Mucosa of stomach (tissue), 1 donor: ENCODE results near the gene SHROOM4.
A peak's percentile ranks its signal among the peaks of the same experiment; 100 is the strongest.

Experiments
- H3K27me3 ChIP-seq: one replicate; pipeline ENCODE4 v1.7.0; 2013; ENCODE audit warnings: mild to moderate bottlenecking, low read length; ENCODE audit not compliant: control insufficient read depth, insufficient read depth
- H3K36me3 ChIP-seq: one replicate; pipeline ENCODE4 v1.7.0; 2013; ENCODE audit warnings: low read length; ENCODE audit not compliant: control insufficient read depth, insufficient read depth
- H3K4me1 ChIP-seq: one replicate; pipeline ENCODE4 v1.7.0; 2013; ENCODE audit warnings: mild to moderate bottlenecking, low read length; ENCODE audit not compliant: control insufficient read depth, insufficient read depth
- H3K4me3 ChIP-seq: one replicate; pipeline ENCODE4 v1.7.0; 2013; ENCODE audit warnings: low read length
- H3K9ac ChIP-seq: one replicate; pipeline ENCODE4 v1.7.0; 2013; ENCODE audit warnings: mild to moderate bottlenecking, low read length, moderate library complexity
- H3K9me3 ChIP-seq: one replicate; pipeline ENCODE4 v1.7.0; 2013; ENCODE audit warnings: mild to moderate bottlenecking, low read length, moderate library complexity; ENCODE audit not compliant: control insufficient read depth
- donor health status: Pancreatic carcinoma.

SHROOM4 gene

GRCh38 chrX:50818986-50819385 lies 5.0 kb upstream of the SHROOM4 start:
- Histone ChIP-seq H3K27me3 (no peaks in the 10 kb centered on the region), H3K9me3 (no peaks in the 10 kb centered on the region), H3K4me1 (no peaks in the 10 kb centered on the region), H3K36me3 (no peaks in the 10 kb centered on the region), H3K9ac (no peak overlapping the region), H3K4me3 (no peak overlapping the region)

GRCh38 chrX:50815120-50815519 lies 1.1 kb upstream of the SHROOM4 start:
- Histone ChIP-seq H3K4me3 (no peak overlapping the region), H3K36me3 (no peaks in the 10 kb centered on the region), H3K9me3 (no peaks in the 10 kb centered on the region), H3K4me1 (no peaks in the 10 kb centered on the region), H3K27me3 (no peaks in the 10 kb centered on the region), H3K9ac (no peak overlapping the region)

- no peaks in the 10 kb centered on the region for H3K27me3 ChIP-seq
- H3K4me3 ChIP-seq: no peak overlapping the region
- no peaks in the 10 kb centered on the region for H3K4me1 ChIP-seq
- no peaks in the 10 kb centered on the region for H3K36me3 ChIP-seq
- H3K9ac ChIP-seq: peak overlapping the region; percentile 53
- no peaks in the 10 kb centered on the region for H3K9me3 ChIP-seq
These were observed 707 bp upstream of the SHROOM4 start for GRCh38 chrX:50814701-50815100.

- H3K9me3 ChIP-seq: no peaks in the 10 kb centered on the region
- H3K9ac ChIP-seq: peak overlapping the region; percentile 53
- no peaks in the 10 kb centered on the region for H3K36me3 ChIP-seq
- H3K27me3 ChIP-seq: no peaks in the 10 kb centered on the region
- H3K4me1 ChIP-seq: no peaks in the 10 kb centered on the region
- H3K4me3 ChIP-seq: peak overlapping the region; percentile 31
These were observed 775 bp downstream of the SHROOM4 start for GRCh38 chrX:50812995-50813842.

GRCh38 chrX:50805276-50805675 lies 8.7 kb downstream of the SHROOM4 start:
- H3K4me1 ChIP-seq: no peaks in the 10 kb centered on the region
- H3K36me3 ChIP-seq: no peaks in the 10 kb centered on the region
- H3K4me3 ChIP-seq: no peak overlapping the region
- no peak overlapping the region for H3K9ac ChIP-seq
- no peaks in the 10 kb centered on the region for H3K27me3 ChIP-seq
- no peaks in the 10 kb centered on the region for H3K9me3 ChIP-seq

- H3K4me1 ChIP-seq: no peaks in the 10 kb centered on the region
These were observed 12.9 kb downstream of the SHROOM4 start for GRCh38 chrX:50801135-50801534.

GRCh38 chrX:50799531-50799961 lies 14.4 kb downstream of the SHROOM4 start:
- H3K4me3 ChIP-seq: no peak overlapping the region
- H3K4me1 ChIP-seq: no peaks in the 10 kb centered on the region
- H3K9me3 ChIP-seq: no peaks in the 10 kb centered on the region
- no peaks in the 10 kb centered on the region for H3K27me3 ChIP-seq
- H3K36me3 ChIP-seq: no peaks in the 10 kb centered on the region
- no peak overlapping the region for H3K9ac ChIP-seq

More at GRCh38 chrX:50801135-50801534, 12.9 kb downstream of the SHROOM4 start:
- no peak overlapping the region for H3K9ac ChIP-seq
- no peak overlapping the region for H3K4me3 ChIP-seq
- no peaks in the 10 kb centered on the region for H3K36me3 ChIP-seq
- H3K27me3 ChIP-seq: no peaks in the 10 kb centered on the region
- no peaks in the 10 kb centered on the region for H3K9me3 ChIP-seq

- H3K36me3 ChIP-seq: no peaks in the 10 kb centered on the region
- H3K27me3 ChIP-seq: no peaks in the 10 kb centered on the region
These were observed 15.2 kb downstream of the SHROOM4 start for GRCh38 chrX:50798783-50799182.

GRCh38 chrX:50787099-50787498 lies 26.9 kb downstream of the SHROOM4 start:
- Histone ChIP-seq H3K9me3 (no peaks in the 10 kb centered on the region), H3K27me3 (no peaks in the 10 kb centered on the region), H3K4me3 (no peak overlapping the region), H3K36me3 (no peaks in the 10 kb centered on the region), H3K9ac (no peak overlapping the region), H3K4me1 (no peaks in the 10 kb centered on the region)

More at GRCh38 chrX:50798783-50799182, 15.2 kb downstream of the SHROOM4 start:
- no peaks in the 10 kb centered on the region for H3K4me1 ChIP-seq
- H3K9me3 ChIP-seq: no peaks in the 10 kb centered on the region
- H3K9ac ChIP-seq: no peak overlapping the region
- no peak overlapping the region for H3K4me3 ChIP-seq

GRCh38 chrX:50780144-50780543 lies 33.9 kb downstream of the SHROOM4 start:
- H3K4me1 ChIP-seq: peaks cover 7% of the 10 kb centered on the region
- no peak overlapping the region for H3K4me3 ChIP-seq
- no peaks in the 10 kb centered on the region for H3K27me3 ChIP-seq
- no peak overlapping the region for H3K9ac ChIP-seq
- no peaks in the 10 kb centered on the region for H3K36me3 ChIP-seq
- H3K9me3 ChIP-seq: no peaks in the 10 kb centered on the region

GRCh38 chrX:50779694-50780093 lies 34.3 kb downstream of the SHROOM4 start:
- Histone ChIP-seq H3K4me1 (peaks cover 7% of the 10 kb centered on the region), H3K9me3 (no peaks in the 10 kb centered on the region)

GRCh38 chrX:50778272-50778671 lies 35.7 kb downstream of the SHROOM4 start:
- Histone ChIP-seq H3K9ac (no peak overlapping the region), H3K4me3 (no peak overlapping the region), H3K4me1 (peaks cover 7% of the 10 kb centered on the region), H3K9me3 (no peaks in the 10 kb centered on the region), H3K36me3 (no peaks in the 10 kb centered on the region), H3K27me3 (no peaks in the 10 kb centered on the region)

More at GRCh38 chrX:50779694-50780093, 34.3 kb downstream of the SHROOM4 start:
- Histone ChIP-seq H3K4me3 (no peak overlapping the region), H3K36me3 (no peaks in the 10 kb centered on the region), H3K9ac (no peak overlapping the region), H3K27me3 (no peaks in the 10 kb centered on the region)
